ENCODE data around the gene PTGDR.

Gene PTGDR

DNA sequence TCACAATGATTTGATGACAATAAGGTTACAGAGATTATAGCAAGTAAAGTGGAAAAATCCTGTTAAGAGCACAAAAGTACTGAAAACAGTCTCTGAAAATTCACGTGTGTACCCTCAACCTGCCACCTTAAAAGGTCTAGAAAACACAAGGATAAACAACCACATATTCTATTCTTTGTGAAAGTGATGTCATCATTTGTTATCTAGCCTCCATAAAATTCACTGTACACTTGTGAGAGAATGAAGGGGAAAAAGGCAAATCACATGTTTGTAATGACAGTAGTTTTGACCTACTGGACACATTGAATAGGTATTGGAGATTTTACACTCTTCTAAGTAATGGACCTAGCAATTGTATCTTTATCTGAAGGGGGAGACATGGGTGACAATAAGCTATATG, 4.0 kb downstream of the PTGDR start:
- TF ChIP-seq SIN3A (IDR thresholded peaks at IDR 0.05; ENCODE audit: borderline replicate concordance, insufficient read depth, low read length) (no peak), POLR2AphosphoS5 (IDR thresholded peaks at IDR 0.05; ENCODE audit: low read depth, low read length) (no peak), FOXP2 (optimal IDR thresholded peaks at IDR 0.05; ENCODE audit: borderline replicate concordance, extremely low read depth, extremely low read length, insufficient read depth) (no peak), TAF1 (IDR thresholded peaks at IDR 0.05; ENCODE audit: borderline replicate concordance, insufficient read depth, low read length) (no peak)
- TF ChIP-seq, protein P1, sequence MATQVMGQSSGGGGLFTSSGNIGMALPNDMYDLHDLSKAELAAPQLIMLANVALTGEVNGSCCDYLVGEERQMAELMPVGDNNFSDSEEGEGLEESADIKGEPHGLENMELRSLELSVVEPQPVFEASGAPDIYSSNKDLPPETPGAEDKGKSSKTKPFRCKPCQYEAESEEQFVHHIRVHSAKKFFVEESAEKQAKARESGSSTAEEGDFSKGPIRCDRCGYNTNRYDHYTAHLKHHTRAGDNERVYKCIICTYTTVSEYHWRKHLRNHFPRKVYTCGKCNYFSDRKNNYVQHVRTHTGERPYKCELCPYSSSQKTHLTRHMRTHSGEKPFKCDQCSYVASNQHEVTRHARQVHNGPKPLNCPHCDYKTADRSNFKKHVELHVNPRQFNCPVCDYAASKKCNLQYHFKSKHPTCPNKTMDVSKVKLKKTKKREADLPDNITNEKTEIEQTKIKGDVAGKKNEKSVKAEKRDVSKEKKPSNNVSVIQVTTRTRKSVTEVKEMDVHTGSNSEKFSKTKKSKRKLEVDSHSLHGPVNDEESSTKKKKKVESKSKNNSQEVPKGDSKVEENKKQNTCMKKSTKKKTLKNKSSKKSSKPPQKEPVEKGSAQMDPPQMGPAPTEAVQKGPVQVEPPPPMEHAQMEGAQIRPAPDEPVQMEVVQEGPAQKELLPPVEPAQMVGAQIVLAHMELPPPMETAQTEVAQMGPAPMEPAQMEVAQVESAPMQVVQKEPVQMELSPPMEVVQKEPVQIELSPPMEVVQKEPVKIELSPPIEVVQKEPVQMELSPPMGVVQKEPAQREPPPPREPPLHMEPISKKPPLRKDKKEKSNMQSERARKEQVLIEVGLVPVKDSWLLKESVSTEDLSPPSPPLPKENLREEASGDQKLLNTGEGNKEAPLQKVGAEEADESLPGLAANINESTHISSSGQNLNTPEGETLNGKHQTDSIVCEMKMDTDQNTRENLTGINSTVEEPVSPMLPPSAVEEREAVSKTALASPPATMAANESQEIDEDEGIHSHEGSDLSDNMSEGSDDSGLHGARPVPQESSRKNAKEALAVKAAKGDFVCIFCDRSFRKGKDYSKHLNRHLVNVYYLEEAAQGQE (IDR thresholded peaks at IDR 0.05; ENCODE audit: insufficient read depth in 1 of 2, low read depth in 2 of 2, low read length in 2 of 2), result no peak

DNA sequence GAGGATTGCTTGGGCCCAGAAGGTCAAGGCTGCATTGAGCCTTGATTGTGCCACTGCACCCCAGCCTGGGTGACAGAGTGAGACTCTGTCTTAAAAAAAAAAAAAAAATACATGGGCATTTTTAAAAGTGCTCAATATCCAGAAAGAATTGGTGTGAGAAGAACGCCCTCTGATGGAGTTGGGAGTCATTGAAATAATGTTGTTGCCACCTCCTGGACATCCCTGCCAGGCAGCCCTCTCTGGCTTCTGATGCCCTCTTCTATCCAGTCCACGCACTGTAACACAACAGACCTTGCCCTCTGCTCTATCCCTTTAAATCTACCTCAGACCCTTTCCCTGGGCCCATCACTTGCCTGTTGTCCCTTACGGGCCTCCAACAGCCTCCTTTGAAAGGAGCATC, 4.9 kb downstream of the PTGDR start:
- TF ChIP-seq TAF1 (IDR thresholded peaks at IDR 0.05; ENCODE audit: borderline replicate concordance, insufficient read depth, low read length) (no peak), SIN3A (IDR thresholded peaks at IDR 0.05; ENCODE audit: borderline replicate concordance, insufficient read depth, low read length) (no peak), FOXP2 (optimal IDR thresholded peaks at IDR 0.05; ENCODE audit: borderline replicate concordance, extremely low read depth, extremely low read length, insufficient read depth) (no peak), POLR2AphosphoS5 (IDR thresholded peaks at IDR 0.05; ENCODE audit: low read depth, low read length) (no peak)
- TF ChIP-seq, protein P1 (IDR thresholded peaks at IDR 0.05; ENCODE audit: insufficient read depth in 1 of 2, low read depth in 2 of 2, low read length in 2 of 2), result no peak

DNA sequence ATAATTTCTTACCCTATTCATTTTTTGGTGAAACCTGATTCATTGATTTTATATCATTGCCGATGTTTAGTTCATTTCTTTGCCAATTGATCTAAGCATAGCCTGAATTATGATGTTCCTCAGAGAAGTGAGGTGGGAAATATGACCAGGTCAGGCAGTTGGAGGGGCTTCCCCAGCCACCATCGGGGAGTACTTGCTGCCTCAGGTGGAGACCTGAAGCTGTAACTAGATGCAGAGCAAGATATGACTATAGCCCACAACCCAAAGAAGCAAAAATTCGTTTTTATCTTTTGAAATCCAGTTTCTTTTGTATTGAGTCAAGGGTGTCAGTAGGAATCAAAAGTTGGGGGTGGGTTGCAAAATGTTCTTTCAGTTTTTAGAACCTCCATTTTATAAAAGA, 7.9 kb downstream of the PTGDR start:
- TF ChIP-seq FOXP2 (optimal IDR thresholded peaks at IDR 0.05; ENCODE audit: borderline replicate concordance, extremely low read depth, extremely low read length, insufficient read depth) (no peak), TAF1 (IDR thresholded peaks at IDR 0.05; ENCODE audit: borderline replicate concordance, insufficient read depth, low read length) (no peak), SIN3A (IDR thresholded peaks at IDR 0.05; ENCODE audit: borderline replicate concordance, insufficient read depth, low read length) (no peak), POLR2AphosphoS5 (IDR thresholded peaks at IDR 0.05; ENCODE audit: low read depth, low read length) (no peak)
- TF ChIP-seq, protein P1 (IDR thresholded peaks at IDR 0.05; ENCODE audit: insufficient read depth in 1 of 2, low read depth in 2 of 2, low read length in 2 of 2), result no peak

DNA sequence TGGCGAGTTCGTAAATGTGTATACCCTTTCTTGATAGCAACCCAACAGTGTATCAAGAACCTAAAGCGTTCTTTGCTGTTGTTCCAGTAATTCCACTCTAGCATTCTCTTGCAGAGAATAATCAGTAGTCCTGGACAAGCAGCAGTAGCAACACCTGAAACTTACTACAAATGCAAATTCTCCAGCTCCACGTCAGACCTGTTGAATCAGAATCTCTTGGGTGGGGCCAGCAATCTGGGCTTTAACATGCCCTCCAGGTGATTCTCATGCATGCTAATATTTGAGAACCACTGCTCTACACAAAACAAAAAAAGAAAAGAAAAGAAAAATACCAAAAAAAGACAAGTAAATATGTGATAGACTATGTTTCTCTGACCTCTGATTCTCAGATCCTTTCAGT, 10.1 kb downstream of the PTGDR start:
- TF ChIP-seq TAF1 (IDR thresholded peaks at IDR 0.05; ENCODE audit: borderline replicate concordance, insufficient read depth, low read length) (no peak), POLR2AphosphoS5 (IDR thresholded peaks at IDR 0.05; ENCODE audit: low read depth, low read length) (no peak), SIN3A (IDR thresholded peaks at IDR 0.05; ENCODE audit: borderline replicate concordance, insufficient read depth, low read length) (no peak), FOXP2 (optimal IDR thresholded peaks at IDR 0.05; ENCODE audit: borderline replicate concordance, extremely low read depth, extremely low read length, insufficient read depth) (no peak)
- TF ChIP-seq, protein P1 (IDR thresholded peaks at IDR 0.05; ENCODE audit: insufficient read depth in 1 of 2, low read depth in 2 of 2, low read length in 2 of 2), result no peak

DNA sequence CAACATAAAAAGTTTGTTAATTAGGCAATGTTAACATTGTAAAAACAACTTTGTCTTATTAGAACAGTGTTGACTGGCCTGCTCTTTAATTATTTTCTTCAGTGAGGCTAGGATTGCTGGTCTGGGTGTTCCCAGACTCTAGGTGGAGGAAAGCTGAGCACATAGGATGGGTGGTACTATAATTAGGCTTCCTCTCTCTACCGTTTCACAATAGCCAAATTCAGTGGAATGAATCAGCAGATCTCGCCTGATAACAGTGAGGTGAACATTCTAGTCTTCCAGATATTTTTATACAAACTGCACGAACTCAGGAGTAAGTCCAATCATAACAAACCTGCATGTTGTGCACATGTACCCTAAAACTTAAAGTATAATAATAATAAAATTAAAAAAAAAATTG, 11.9 kb downstream of the PTGDR start:
- TF ChIP-seq TAF1 (IDR thresholded peaks at IDR 0.05; ENCODE audit: borderline replicate concordance, insufficient read depth, low read length) (no peak), FOXP2 (optimal IDR thresholded peaks at IDR 0.05; ENCODE audit: borderline replicate concordance, extremely low read depth, extremely low read length, insufficient read depth) (no peak), SIN3A (IDR thresholded peaks at IDR 0.05; ENCODE audit: borderline replicate concordance, insufficient read depth, low read length) (no peak), POLR2AphosphoS5 (IDR thresholded peaks at IDR 0.05; ENCODE audit: low read depth, low read length) (no peak)
- TF ChIP-seq, protein P1 (IDR thresholded peaks at IDR 0.05; ENCODE audit: insufficient read depth in 1 of 2, low read depth in 2 of 2, low read length in 2 of 2), result no peak
